NCI-H774 (cell line): Measurements from ENCODE around the gene SREBF2.

Experiments
- DNase-seq: peaks from one replicate; lab custom pipeline; 2025; lab: John Stamatoyannopoulos, UW

SREBF2 gene

DNA sequence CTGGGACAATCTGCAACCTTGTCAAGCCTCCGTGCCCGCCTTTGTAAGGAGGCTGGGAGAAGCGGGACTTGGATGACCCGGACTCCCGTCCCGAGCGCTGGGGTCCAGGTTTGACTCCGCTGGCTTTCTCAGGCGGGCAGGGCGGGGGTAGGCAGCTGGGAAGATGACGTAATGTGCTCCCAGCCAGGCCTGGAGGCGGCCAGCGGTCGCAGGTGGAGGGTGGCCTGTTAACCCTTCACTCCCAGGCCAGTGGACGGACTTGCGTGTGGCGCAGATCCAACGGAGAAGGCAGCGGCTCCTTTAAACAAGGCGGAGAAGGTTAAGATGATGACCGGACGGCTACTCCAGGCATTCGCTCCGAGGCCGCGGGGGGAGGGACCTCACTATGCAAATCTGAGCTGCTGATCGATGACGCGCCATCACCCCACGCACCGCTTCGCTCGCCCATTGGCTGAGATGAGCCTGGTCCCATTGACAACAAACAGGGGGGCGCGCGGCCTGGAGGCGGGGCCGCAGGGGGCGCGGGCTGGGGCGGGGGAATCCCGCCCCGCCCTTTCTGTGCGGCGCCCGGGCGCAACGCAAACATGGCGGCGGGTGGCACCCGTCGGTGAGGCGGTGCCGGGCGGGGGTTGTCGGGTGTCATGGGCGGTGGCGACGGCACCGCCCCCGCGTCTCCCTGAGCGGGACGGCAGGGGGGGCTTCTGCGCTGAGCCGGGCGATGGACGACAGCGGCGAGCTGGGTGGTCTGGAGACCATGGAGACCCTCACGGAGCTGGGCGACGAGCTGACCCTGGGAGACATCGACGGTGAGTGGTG is at the start of gene SREBF2:
Gene SREBF2 (plus strand): TSS at position 553 of the 816 bp plus-strand sequence. CDS start 166 bp downstream, at position 719.
- peak; percentile 93 for DNase-seq

DNA sequence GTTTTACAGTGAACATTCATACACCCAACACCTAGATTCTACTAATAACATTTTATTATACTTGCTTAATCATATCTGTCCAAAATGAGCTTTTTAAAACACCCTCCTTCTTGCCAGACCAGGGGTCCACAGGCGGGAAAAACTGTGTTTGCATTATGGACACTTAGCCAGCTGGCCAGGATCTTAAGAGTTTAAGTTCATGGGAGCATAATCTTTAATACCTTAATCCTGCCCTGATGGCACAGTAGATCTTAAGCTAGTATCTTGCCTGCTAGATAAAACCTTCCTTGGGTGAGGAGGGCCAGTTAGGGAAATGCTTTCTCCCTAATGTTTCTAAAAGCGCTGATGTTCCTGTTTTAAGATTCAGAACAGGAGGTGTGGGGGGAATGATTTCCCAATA is 45.6 kb upstream of the SREBF2 start:
- no peak for DNase-seq

DNA sequence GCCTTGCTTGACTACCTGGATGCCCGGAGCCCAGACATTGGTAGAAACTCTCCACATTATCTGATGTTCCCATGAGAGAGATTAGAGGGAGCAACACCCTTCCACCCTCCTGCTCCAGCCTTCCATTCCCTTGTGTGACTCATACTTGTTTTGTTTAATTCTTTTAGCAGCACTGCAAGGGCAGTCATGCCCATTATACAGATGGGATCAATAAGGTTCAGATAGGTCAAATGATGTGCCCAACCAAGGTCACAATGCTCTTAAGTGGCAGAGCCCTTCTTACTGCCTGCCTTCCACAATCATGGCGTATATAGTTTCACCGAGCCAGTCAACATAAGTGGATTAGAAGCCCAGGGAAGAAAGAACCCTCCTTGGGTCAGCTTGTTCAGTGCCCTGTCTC is 39.0 kb upstream of the SREBF2 start:
- no peak for DNase-seq

DNA sequence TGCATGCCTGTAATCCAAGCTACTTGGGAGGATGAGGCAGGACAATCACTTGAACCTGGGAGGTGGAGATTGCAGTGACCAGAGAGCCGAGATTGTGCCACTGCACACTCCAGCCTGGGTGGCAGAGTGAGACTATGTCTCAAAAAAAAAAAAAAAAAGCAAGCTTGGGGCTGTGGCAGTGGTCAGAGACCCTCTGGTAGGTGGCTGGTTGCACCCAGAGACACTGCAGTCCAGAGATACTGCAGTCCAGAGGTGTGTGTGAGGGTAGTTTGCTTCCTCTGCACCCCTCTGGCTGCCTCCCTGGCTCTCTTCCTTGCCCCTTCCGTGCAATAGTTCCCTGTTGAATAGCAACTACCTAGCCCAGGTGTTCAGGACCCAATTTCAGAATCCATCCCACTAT is 34.2 kb upstream of the SREBF2 start:
- DNase-seq: no peak

DNA sequence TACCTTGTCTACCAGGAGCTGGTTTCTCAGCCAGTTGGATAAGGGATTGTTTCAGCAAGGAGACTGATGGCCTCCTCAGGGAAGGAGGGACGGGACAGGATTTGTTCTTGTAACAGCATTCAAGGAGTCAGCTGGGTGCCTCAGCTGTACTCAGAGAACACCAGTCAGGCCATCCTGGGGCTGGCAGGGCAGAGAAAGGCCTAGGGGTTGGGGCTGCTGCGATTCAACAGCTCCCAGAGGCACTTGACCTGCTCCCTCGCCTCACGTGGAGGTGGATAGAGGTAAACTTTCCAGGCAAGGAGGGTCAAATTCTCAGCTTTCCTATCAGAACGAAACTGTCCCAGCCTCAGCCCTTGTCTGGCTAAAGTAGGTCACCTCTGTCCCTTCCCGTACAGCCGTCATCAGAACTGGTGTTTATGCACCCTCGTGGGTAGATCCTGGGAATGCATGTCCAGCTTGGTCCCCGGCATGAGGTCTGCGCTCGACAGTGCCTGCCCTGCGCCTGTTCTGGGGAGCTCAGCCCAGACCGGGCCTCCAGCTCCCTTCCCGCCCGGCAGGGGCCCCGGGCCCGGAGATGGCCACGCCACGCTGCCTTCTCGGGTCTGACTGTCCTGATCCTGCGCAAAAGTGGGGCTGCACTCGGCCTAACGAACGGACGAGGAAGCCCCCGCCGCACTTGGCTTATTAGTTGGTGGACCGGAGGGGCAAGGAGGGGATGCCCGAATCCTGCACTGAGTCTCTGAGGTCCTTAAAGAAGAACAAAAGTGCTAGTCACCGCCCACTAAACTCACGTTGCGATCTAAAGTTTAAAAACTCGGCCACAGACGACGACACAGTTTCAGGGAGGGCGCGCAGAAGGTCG is 33.2 kb upstream of the SREBF2 start:
- DNase-seq: no peak

DNA sequence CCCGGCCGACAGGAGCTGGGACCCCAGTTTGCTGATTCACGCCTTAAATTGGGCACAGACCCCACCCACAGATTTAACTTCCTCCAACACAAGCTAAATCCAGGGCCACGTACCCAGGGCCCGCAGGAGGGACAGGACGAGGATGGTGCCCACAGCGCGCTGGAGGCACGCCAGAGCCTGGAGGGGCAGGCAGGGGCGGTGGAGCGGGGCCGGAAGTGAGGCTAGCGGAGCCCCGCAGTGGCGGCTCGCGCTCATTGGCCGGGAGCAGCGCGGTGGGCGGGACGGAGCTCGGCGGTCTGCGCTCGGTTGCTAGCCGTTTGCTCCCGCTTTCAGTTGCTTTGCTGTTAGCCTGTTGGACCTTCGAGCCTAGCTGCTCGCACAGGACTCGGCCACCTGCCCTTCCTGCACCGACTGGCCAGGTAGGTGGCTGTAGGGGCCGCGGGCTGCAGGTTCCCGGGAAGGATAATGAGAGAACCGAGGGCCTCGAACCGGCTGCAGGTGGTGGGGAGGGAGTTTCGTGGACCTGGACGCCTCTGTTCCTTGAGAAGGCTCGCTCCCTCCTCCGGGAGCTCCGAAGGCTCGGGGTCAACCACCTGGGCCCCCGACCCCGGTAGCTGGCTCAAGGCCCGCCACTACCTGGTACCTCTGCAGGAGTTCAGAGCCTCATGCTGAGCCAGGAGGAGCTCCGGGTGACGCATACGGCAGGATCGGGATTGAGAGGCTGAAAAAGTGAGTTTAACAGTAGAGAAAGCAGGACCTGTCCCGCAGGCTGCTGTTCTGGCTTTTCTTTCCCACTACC is 32.4 kb upstream of the SREBF2 start, which contains the start of gene CCDC134:
Gene CCDC134 (plus strand): TSS at position 332 of the 799 bp plus-strand sequence. CDS start 8,212 bp downstream, outside the sequence.
- DNase-seq: peak; percentile 69

DNA sequence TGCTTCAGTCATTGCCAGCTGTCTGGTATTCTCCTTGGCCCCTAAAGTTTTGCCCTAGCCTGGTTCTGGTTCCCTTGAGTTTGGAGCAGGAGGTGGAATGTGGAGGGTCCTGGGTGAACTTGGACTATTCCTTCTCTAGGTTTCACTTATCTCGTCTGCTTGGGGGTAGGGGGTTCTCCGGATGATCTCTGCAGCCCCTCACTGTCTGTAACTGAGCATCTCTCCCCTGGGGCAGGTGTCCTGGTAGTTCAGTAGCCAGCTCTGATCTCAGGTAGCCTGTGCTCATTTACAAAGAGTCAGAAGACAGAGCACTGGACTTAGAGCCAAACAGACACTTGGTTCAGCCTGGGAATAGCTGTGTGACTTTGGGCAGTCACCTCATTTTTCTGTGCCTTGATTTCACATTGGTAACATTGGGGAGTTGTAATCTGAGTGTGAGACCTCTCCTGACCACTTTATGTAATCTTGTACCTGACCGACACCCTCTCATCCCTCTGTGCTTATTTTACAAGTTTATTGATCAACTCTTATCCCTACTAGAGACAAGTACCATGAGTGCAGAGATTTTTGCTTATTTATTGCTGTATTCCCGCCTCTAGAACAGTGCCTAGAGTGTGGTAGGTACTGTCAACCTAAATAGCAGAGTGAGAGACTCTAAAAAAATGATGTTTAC is 31.6 kb upstream of the SREBF2 start:
- no peak for DNase-seq

DNA sequence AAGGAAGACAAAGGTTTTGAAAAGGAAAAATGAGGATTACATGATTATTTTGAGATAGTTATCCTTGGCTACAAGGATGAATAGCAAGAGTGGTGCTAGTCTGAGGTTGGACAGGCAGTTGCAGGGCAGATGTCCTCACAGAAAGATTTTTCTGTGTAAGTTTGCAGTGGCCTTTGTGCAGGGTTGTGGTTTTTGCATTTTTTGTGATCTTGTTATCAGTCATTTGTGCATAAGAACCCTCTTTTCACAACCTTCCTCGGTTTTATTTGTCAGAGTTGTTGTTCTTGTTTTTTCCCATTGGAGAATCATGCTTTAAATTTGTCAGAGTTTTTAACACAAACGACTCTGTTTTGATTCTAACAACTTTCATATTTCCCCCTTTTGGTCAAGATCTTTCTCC is 31.0 kb upstream of the SREBF2 start:
- DNase-seq: no peak

DNA sequence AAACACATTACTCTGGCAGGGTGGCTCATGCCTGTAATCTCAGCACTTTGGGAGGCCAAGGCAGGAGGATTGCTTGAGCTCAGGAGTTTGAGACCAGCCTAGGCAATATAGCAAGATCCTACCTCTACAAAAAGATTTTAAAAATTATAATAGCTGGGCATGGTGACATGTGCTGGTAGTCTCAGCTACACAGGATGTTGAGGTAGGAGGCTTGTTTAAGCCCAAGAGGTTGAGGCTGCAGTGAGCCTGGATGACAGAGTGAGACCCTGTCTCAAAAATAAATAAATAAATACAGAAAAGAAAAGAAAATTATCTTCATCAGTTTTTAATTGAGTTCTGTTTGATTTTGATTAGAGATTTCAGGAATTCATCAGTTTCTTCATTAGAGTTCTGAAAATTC is 27.3 kb upstream of the SREBF2 start:
- DNase-seq: no peak

DNA sequence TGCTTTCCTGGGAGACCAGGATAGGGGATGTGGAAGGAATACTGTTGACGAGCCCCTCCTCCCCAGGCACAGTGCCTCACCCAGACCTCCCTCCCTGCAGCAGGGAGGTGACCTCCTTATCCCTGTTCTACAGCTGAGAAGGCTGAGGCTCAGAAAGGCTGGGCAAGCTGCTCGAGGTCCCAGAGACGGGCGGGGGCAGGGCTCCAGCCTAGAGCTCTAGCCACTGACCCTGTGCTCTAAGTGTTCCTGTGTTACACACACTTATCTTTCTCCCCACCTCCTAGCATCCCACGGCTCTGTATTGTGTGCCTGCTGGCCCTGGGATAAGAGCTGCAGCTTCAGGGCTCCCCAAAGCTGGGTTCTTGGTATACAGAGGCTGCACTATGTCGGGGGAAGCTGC is 24.5 kb upstream of the SREBF2 start:
- DNase-seq: no peak

DNA sequence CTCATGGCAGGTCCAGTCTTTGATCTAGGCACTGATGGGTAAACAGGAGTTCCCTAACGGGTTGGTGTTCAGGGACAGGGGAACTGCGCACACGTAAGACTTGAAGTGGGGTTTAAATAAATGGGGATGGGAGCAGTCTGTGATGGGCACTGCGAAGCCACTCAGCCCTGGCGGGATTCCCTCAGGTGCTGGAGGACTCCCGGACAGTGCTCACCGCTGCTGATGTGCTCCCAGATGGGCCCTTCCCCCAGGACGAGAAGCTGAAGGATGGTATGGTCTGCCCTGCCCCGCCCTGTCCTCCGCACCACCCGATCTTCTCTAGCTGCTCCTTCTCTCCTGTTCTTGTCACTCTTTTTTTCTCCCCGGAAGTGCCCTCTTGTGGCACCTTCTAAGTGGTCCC is 22.9 kb upstream of the SREBF2 start:
- DNase-seq: no peak

DNA sequence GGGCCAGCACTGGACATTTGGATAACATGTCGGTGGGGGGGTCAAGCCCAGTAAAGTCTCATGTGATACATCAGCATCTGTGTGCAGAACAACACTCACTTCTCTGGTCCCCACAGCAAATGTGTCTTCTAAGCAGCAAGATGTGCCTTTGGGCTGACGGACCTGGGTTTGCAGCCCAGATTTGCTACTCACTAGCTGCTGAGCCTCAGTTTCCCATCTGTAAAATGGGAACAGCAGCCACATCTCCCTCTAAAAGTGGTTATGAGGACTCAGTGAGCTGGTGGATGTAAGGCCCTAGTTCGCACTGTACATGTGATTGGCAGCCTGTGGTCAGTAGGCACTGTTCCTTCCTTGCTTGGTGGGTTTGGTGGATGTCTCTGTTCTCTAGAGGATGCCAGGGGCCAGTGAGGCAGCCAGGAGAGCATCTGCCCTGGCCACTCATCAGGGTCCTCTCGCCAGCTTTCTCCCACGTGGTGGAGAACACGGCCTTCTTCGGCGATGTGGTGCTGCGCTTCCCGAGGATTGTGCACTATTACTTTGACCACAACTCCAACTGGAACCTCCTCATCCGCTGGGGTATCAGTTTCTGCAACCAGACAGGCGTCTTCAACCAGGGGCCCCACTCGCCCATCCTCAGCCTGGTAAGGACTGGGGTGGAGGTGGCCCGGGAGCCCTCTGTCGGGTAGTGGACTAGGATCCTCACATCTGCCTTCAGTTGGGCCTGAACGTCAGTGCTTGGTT is 19.9 kb upstream of the SREBF2 start:
- DNase-seq: no peak

DNA sequence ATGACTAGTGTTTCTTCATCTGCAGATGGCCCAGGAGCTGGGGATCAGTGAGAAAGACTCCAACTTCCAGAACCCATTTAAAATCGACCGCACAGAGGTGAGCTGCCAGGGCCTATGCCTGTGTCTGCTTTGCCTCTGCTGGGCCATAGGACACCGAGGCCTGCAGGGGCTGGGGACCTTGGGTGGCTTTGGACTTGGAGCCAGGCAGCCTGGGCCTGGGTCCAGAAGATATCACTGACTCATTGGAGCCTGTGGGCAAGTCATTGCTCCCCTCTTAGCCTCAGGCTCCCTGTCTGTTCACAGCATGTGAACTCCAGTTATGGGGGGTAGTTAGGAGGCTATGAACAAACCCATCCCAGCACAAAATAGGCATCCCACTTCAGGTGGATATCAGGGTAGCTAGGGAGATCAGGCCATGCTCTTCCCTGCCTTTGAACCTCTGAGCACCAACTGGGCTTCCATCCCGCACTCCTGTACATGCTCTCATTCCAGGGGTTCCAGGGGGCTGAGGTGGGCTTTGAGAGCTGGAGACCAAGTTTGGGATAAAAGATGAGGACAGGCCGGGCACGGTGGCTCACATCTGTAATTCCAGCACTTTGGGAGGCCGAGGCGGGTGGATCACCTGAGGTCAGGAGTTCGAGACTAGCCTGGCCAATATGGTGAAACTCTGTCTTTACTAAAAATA is 19.0 kb upstream of the SREBF2 start:
- DNase-seq: no peak

DNA sequence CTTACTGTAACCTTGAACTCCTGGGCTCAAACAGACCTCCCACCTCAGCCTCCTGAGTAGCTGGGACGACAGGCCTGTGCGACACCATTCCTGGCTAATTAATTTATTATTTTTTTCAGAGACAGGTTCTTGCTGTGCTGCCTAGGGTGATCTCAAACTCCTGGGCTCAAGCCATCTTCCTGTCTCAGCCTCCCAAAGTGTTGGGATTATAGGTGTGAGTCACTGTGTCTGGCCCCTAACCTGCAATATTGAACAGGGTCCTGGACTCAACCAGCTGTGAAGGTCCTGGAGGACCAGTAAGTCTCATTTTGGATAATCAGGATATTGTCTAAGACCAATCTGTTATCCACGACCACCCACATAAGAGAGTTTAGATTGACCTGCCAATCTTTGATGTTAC is 17.2 kb upstream of the SREBF2 start:
- no peak for DNase-seq

DNA sequence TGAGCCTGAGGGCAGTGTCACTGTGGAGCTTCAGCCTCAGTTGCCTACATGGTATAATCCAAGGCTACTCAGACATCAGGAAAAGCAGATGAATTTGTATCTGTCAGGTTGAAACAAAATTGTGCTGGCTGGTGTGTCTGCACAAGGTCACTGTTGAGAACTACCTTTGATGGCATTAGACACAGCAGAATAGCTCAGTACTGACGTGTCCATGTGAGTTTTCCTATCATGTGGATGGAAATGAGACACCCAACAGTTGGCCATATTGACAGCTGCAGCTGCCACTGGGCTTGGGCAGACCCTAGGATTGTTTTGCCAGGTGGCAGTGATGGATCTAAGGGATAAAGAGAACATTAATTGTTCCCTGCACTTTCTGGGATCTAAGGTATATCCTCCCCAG is 16.7 kb upstream of the SREBF2 start:
- DNase-seq: no peak

DNA sequence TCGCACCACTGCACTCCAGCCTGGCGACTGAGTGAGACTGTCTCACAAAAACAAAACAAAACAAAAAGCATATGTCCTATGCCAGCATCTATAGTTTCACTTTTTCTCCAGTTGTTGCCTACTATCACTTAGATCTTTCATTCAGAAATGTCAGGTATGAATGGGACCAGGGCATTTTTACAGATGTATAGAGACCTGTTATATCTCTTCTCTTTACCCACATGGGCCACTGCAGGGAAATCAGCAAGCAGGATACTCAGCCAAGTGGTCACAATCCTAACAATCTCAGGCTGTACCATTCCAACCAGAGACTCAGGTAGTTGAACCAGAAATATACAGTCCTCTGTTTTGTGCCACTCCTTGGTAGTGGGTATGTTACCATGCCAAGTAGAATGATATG is 16.0 kb upstream of the SREBF2 start:
- DNase-seq: no peak

DNA sequence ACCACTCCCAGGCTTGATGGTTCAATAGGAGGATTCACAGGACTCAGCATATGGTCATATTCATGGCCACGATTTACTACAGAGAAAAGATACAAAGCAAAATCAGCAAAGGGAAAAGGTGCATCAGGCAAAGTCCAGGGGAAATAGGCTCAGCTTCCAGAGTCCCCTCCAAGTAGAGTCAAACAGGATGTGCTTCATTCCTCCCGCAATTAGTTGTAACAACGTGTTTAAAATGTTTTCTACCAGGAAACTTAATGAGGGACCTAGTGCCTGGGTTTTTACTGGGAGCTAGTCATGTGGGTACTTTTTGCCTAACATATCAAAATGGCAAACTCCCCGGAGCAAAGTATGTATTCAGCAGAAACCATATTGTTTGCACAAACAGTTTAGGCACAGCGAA is 14.9 kb upstream of the SREBF2 start:
- no peak for DNase-seq

DNA sequence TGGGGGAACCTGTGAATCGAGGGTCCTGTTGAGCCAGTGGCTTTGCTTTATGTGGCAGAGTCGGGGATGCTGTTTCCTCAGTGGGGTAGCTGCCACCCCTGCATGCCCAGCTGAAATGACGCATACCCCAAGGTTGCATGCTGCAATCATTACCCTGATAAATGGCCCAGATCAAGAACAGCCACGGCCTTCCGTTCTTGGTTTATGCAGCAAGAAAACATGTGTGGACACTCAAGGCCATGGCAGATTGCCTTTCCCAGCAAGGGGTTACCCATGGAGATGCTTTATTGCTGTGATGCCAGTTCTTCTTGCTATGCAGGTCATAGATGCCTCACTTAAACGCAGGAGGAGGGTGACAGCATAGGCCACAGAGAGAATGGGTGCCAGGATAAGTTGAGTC is 14.3 kb upstream of the SREBF2 start:
- no peak for DNase-seq

DNA sequence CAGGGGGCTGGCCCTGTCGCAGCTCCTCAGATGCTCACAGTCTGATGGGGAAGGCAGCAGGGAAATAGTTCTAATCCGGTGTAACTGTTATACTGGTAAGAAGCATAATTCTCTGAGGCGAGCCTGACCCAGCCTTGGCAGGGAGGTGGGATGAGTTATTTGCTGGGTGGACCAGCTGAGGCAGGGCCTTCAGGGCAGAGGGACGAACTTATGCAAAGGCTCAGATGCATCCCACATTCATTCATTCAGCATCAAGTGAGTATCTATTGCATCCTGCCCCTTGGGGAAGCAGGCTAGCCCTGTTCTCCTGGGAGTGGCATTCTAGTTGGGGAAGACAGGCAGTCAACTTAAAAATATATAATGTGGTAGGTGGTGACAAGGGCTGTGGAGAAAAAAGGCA is 13.6 kb upstream of the SREBF2 start:
- DNase-seq: no peak

DNA sequence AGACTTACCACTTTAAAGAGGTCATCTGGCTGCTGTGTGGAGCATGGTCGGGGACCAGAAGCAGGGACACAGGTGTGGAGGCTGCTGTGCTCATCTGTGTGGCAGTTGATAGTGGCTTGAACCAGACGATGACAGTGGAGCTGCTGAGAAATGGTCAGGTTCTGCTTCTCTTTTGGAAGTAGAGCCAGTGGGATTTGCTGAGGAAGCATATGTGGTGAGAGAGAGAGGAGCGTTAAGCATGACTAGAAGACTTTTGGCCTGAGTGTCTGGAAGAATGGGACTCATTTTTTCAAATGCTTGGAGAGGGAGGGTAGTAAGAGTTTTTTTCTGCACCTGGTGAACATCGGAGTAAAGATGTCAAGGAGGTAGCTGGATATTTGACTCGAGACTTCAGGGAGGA is 12.5 kb upstream of the SREBF2 start:
- no peak for DNase-seq
